ENCODE results near the gene ARID4B. TPM values are rescaled to one million over a fixed set of nuclear protein-coding genes. Genes with fewer than 3 reads are reported as not detected.

ARID4B gene
- total and polyA plus RNA-seq, 2 donors (not counting 1 experiment from before 2014, with no cell fraction given), result 15.3 to 42.4 TPM

GRCh38 chr1:235296729-235297128, 31.2 kb downstream of the ARID4B start:
- no peak overlapping the region for H3K27ac ChIP-seq (ENCODE audit: insufficient read depth, low read length)
- H4K20me1 ChIP-seq (ENCODE audit: control insufficient read depth, extremely low read depth, insufficient read depth, low read length), result peaks cover 5% of the 10 kb centered on the region

GRCh38 chr1:235295902-235296350, 32.1 kb downstream of the ARID4B start:
- H3K4me3 ChIP-seq (replicated peaks in 1 of 4; ENCODE audit: control extremely low read depth in 1 of 4, insufficient read depth in 1 of 4, low read depth in 3 of 4, low read length in 4 of 4), result no peak overlapping the region
- H3K27ac ChIP-seq (ENCODE audit: insufficient read depth, low read length), result peak overlapping the region; percentile 20
- peak; percentile 45 to 68 for DNase-seq (ENCODE audit: low read depth in 2 of 2)
- no peak overlapping the region for H2AFZ ChIP-seq (ENCODE audit: low read length)
- H3K9me3 ChIP-seq (ENCODE audit: control insufficient read depth, insufficient read depth, low read depth, low read length), result no peaks in the 10 kb centered on the region
- no peaks in the 10 kb centered on the region for H3K27me3 ChIP-seq (ENCODE audit: control insufficient read depth, insufficient read depth, low read length)
- no peak overlapping the region for H3K9ac ChIP-seq (ENCODE audit: insufficient read depth, low read length)
- peak overlapping the region; percentile 25 for H3K4me2 ChIP-seq (ENCODE audit: extremely low read depth, insufficient read depth, low read length)
- TF ChIP-seq, protein P1, sequence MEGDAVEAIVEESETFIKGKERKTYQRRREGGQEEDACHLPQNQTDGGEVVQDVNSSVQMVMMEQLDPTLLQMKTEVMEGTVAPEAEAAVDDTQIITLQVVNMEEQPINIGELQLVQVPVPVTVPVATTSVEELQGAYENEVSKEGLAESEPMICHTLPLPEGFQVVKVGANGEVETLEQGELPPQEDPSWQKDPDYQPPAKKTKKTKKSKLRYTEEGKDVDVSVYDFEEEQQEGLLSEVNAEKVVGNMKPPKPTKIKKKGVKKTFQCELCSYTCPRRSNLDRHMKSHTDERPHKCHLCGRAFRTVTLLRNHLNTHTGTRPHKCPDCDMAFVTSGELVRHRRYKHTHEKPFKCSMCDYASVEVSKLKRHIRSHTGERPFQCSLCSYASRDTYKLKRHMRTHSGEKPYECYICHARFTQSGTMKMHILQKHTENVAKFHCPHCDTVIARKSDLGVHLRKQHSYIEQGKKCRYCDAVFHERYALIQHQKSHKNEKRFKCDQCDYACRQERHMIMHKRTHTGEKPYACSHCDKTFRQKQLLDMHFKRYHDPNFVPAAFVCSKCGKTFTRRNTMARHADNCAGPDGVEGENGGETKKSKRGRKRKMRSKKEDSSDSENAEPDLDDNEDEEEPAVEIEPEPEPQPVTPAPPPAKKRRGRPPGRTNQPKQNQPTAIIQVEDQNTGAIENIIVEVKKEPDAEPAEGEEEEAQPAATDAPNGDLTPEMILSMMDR (conservative IDR thresholded peaks at IDR 0.05 in 1 of 2, IDR thresholded peaks at IDR 0.05 in 1 of 2; ENCODE audit: low read depth in 1 of 2, low read length in 2 of 2), result no peak
- TF ChIP-seq EZH2 (IDR thresholded peaks at IDR 0.05; ENCODE audit: low read length, missing control alignments), result no peak
- peaks cover 5% of the 10 kb centered on the region for H4K20me1 ChIP-seq (ENCODE audit: control insufficient read depth, extremely low read depth, insufficient read depth, low read length)
- H3K36me3 ChIP-seq (ENCODE audit: control insufficient read depth, insufficient read depth, low read length), result no peaks in the 10 kb centered on the region
- no peaks in the 10 kb centered on the region for H3K4me1 ChIP-seq (ENCODE audit: control insufficient read depth, extremely low read depth, insufficient read depth, low read length)
- H3K79me2 ChIP-seq (ENCODE audit: control insufficient read depth, insufficient read depth, low read length), result peaks cover 76% of the 10 kb centered on the region

More at GRCh38 chr1:235296729-235297128, 31.2 kb downstream of the ARID4B start:
- TF ChIP-seq, protein P1 (conservative IDR thresholded peaks at IDR 0.05 in 1 of 2, IDR thresholded peaks at IDR 0.05 in 1 of 2; ENCODE audit: low read depth in 1 of 2, low read length in 2 of 2), result no peak
- TF ChIP-seq EZH2 (IDR thresholded peaks at IDR 0.05; ENCODE audit: low read length, missing control alignments), result no peak
- H3K9me3 ChIP-seq (ENCODE audit: control insufficient read depth, insufficient read depth, low read depth, low read length), result no peaks in the 10 kb centered on the region
- no peaks in the 10 kb centered on the region for H3K27me3 ChIP-seq (ENCODE audit: control insufficient read depth, insufficient read depth, low read length)
- H3K36me3 ChIP-seq (ENCODE audit: control insufficient read depth, insufficient read depth, low read length), result no peaks in the 10 kb centered on the region
- no peak overlapping the region for H2AFZ ChIP-seq (ENCODE audit: low read length)
- peaks cover 80% of the 10 kb centered on the region for H3K79me2 ChIP-seq (ENCODE audit: control insufficient read depth, insufficient read depth, low read length)
- no peak overlapping the region for H3K4me3 ChIP-seq (replicated peaks in 1 of 4; ENCODE audit: control extremely low read depth in 1 of 4, insufficient read depth in 1 of 4, low read depth in 3 of 4, low read length in 4 of 4)
- H3K4me1 ChIP-seq (ENCODE audit: control insufficient read depth, extremely low read depth, insufficient read depth, low read length), result no peaks in the 10 kb centered on the region
- H3K9ac ChIP-seq (ENCODE audit: insufficient read depth, low read length), result no peak overlapping the region
- no peak overlapping the region for H3K4me2 ChIP-seq (ENCODE audit: extremely low read depth, insufficient read depth, low read length)
- no peak for DNase-seq (ENCODE audit: low read depth in 2 of 2)

DNA sequence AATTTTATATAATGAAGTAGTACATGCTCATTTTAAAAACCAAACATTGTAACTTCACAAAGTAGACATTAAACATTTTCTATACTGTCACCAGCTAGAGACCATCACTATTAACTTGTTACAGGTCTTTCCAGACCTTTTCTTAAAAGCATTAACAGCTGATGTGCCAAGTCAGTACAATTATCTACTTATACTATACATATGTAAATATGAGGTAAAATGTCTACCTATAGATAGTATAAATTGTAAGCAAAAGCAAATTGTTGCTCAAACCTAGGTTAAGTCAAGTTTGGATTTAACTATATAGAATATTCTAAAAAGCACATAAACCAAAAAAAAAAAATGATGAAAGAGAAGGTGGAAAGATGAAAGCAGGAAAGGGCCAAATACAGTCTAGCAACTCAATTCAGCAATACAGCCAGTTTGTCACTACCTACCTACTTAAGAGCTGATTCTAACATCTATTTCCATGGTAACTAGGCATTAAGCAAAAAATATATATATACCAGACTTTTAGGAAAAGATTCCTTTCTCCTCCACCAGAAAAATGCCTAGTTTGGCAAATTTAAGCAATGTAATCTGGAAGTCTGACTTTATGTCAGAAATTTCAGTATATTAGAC, 34.5 kb downstream of the ARID4B start:
- no peaks in the 10 kb centered on the region for H3K4me1 ChIP-seq (ENCODE audit: control insufficient read depth, extremely low read depth, insufficient read depth, low read length)
- H3K27me3 ChIP-seq (ENCODE audit: control insufficient read depth, insufficient read depth, low read length), result no peaks in the 10 kb centered on the region
- no peak overlapping the region for H3K4me2 ChIP-seq (ENCODE audit: extremely low read depth, insufficient read depth, low read length)
- H3K9ac ChIP-seq (ENCODE audit: insufficient read depth, low read length), result no peak overlapping the region
- no peak overlapping the region for H2AFZ ChIP-seq (ENCODE audit: low read length)
- no peaks in the 10 kb centered on the region for H3K36me3 ChIP-seq (ENCODE audit: control insufficient read depth, insufficient read depth, low read length)
- no peaks in the 10 kb centered on the region for H3K9me3 ChIP-seq (ENCODE audit: control insufficient read depth, insufficient read depth, low read depth, low read length)
- DNase-seq (ENCODE audit: low read depth in 2 of 2), result no peak
- H3K27ac ChIP-seq (ENCODE audit: insufficient read depth, low read length), result no peak overlapping the region
- peaks cover 81% of the 10 kb centered on the region for H3K79me2 ChIP-seq (ENCODE audit: control insufficient read depth, insufficient read depth, low read length)
- no peak overlapping the region for H3K4me3 ChIP-seq (replicated peaks in 1 of 4; ENCODE audit: control extremely low read depth in 1 of 4, insufficient read depth in 1 of 4, low read depth in 3 of 4, low read length in 4 of 4)
- TF ChIP-seq EZH2 (IDR thresholded peaks at IDR 0.05; ENCODE audit: low read length, missing control alignments), result no peak
- TF ChIP-seq, protein P1 (conservative IDR thresholded peaks at IDR 0.05 in 1 of 2, IDR thresholded peaks at IDR 0.05 in 1 of 2; ENCODE audit: low read depth in 1 of 2, low read length in 2 of 2), result no peak
- peaks cover 2% of the 10 kb centered on the region for H4K20me1 ChIP-seq (ENCODE audit: control insufficient read depth, extremely low read depth, insufficient read depth, low read length)
